Stimulated activated CD4-positive, alpha-beta T cell treated with anti-CD3 and anti-CD28 coated beads, Interleukin-4, amount 100 ng/mL, for 24 hours (primary cell): ENCODE results near the gene CRYBB1.
A peak's percentile ranks its signal among the peaks of the same experiment; 100 is the strongest.

Experiments
- DNase-seq: peaks from one replicate; pipeline ENCODE4 v3.0.0-alpha.2; 2020

The CRYBB1 gene

DNA sequence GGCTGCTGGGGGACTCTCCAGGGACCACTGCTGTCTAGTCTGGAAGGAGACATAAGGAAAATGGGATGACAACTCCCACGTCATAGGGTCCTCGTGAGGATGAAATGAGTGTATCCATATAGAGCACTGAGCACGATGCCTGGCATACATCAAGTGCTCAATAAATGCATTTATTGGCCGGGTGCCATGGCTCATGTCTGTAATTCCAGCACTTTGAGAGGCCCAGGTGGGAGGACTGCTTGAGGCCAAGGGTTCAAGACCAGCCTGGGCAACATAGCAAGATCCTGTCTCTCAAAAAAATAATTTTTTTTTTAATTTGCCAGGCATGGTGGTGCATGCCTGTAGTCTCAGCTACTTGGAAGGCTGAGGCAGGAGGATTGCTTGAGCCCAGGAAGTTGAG lies 15.7 kb downstream of the CRYBB1 start:
- no peak for DNase-seq

DNA sequence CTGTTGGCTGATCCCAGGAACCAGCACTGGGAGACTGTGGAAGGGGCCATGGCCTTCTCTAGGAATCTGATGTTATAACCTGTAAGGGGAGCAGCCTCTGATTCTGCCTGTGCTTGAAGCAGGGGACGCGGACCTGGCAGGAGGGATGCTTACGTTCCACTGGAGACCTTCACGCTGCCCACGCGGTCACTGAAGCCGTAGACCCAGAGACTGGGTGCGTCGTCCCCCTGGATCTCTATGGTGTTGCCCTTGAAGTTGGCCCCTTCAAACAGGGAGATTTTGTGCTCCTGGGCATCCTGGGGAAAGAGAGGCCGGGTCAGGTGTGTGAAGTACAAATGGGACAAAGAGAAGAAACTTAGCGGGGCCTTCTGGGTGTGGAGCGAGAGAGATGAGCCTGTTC lies 16.1 kb downstream of the CRYBB1 start:
- no peak for DNase-seq

DNA sequence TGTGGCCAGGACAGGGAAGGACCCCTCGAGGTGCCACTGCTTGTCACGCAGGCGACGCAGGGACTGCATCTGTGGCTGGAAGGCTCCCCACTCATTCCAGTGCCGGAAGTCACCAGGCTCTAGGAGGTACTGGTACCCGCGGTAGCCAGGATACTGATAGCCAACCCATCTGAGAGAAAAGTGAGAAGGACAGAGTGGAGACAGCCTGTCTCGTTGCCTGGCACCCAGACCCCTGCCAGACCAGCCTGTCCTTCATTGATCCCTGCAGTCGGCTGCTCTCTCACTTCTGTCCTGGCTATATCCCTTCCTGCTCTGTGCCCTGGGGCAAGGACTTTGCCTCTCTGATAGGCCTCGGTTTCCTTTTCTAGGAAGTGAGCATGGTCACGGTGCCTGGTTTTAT lies 18.3 kb downstream of the CRYBB1 start:
- no peak for DNase-seq

DNA sequence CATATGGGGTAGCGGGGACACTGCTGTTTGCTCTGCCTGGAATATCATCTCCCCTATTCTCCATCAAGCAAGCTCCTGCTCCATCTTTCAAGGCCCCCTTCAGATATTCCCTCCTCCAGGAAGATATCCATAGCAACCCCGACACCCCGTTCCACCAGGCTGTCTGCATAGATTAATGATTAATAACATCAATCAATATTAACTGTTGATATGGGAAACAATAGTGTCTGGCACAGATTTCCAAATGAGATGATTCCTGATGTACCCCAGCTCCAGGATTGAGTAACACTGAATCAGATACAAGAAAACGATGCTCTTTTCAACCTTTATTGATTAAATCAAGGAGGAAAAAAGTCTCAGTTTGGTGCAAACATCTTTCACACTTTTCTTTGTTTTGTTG lies 20.3 kb downstream of the CRYBB1 start:
- DNase-seq: no peak

DNA sequence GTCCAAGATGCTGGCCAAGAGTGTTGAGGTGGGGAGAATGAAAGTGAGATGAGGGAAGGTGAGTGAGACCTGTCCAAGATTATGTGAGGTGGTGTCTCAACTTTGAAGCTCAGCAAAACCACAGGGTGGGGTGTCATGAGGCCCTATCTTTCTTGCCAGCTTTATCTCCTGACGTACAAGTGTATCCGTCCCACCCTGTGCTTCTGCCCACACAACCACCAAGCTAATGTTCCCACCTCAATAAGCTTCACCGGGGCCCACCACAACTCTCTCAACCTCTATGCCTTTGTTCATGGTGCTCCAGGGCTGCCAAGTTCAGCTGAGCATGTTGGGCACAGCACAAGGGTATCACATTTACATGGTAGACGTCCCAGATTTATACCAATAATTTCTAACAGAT lies 20.8 kb downstream of the CRYBB1 start:
- DNase-seq: no peak

DNA sequence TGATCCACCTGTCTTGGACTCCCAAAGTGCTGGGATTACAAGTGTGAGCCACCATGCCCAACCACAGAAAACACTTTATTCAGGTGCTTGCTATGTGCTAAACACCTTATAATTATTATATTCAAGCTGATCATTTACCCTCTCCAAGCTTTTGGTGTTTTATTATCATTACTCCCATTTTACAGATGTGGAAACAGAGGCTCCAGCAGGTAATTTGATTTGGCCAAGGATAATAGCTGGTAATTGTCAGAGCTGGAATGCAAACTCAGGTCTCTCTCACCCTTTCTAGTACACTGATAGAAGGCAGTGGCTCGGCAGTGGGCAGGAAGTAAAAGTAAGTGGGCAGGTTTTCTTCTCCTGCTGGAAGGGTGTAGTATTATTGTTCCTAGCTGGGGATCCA lies 24.1 kb downstream of the CRYBB1 start:
- no peak for DNase-seq

DNA sequence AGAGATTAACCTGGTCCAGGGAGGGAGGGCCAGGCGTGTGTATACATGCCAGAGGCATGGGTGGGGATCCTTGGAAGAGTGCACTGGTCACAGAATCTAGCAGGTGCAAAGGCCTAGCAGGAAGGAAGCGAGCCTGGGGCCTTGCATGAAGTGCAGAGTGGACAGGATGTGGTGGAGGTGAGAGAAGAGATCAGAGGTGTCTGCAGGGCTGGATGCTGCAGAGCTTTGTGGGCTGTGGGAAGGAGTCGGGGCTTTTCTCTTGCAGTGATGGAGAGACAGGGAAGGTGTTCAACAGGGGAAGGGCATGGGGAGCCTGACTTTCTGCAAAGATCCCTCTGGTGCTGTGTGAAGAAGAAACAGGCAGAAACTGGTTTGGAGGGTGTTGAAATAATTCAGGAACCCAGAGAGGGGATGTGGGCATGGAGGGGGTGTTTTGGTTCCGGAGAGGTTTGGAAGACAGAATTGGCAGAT lies 25.4 kb downstream of the CRYBB1 start:
- peak; percentile 33 for DNase-seq

DNA sequence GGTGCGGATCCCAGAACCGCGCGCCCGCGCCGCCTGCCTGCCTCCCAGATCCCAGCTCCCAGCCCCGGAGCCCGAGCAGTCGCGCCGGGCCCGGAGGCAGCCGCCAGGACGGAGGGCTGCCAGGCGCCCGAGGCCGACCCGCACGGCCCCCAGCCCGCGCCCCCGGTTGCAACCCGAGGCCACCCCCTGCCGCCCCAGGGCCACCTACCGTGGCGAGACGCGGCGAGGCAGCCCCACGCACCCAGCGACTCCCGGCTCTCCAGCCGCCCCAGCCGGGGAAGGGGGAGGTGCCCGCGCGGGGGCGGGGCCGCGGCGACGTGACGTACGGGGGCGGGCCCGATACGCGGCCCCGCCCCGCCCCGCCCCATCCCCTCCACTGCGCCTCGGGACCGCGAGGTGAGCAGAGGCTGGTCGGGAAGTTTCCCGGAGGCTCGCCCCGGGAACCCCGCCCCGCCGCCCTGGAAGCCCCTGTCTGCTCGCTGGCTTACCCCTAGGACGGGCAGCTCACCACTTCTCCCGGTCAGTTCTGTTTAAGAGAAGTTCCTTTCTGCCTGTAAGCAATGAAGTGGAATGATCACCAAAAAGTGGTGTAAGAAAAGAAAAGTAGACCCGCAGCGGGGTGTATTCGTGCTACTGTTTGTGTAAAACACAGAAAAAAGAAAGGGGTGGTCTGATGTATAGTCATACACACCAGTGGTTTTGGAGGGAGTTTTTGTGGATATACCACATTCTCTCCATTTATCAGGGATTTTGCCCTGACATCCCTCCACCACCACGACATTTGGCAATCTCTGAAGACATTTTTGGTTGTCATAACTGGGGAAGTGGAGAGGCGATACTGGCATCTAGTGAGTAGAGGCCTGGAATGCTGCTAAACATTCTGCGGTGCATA lies 27.7 kb downstream of the CRYBB1 start, which contains the start of gene TPST2:
TSS of gene TPST2 (minus strand) at position 288 of the 892 bp plus-strand sequence. CDS start 48,502 bp downstream, outside the sequence.
- peak; percentile 75 for DNase-seq

DNA sequence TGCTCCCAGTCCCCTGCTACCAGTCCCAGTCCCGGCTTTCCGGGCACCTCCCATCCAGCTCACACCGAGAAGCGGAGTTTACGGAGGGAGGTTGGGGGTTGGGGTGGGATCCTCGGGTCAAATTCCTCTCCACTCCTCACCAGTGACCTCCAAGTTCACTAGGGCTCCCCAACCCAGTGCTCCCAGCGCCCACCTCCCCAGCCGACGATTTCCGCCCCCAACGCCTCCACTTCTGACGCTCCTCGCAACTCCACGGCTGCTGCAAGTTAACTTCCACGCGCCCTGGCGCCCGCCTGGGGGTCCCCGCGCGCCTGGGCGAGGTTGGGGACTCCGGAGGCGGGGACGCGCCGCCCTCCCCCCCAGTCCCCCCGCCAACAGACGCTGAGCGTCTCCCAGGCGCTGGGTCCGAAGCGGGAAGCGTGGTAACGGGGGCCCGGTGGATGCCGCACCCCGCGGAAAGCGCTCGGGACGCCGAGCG lies 28.4 kb downstream of the CRYBB1 start:
- DNase-seq: peak; percentile 37

DNA sequence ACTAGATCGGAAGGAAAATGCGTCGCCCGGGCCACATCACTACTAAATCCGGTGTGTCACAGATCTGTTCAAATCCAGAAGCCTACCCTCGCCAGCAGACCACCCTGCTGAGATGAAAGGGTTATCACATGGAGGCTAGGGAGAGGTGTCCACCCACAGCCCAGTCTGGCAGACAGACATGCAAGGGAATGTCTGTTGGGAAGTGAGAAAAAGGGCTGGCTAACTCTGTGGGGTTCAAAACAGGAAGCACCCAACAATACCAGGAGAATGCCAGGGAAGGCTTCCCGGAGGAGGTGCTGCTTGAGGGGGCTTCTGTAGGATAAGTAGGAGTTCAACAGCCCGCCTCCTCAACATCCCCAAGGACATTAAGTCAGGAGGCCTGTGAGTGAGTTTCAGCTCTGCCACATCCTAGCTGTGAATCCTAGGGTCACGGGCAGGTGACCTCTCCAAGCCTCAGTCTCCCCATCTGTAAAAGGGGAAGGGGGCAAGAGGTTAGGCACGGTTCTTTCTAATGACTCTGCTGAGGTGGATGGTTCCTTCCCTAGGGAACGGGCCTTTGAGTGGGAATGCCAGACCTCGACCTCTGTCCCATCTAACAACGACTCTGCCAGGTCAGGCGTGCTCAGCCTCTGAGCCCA lies 29.0 kb downstream of the CRYBB1 start:
- no peak for DNase-seq

DNA sequence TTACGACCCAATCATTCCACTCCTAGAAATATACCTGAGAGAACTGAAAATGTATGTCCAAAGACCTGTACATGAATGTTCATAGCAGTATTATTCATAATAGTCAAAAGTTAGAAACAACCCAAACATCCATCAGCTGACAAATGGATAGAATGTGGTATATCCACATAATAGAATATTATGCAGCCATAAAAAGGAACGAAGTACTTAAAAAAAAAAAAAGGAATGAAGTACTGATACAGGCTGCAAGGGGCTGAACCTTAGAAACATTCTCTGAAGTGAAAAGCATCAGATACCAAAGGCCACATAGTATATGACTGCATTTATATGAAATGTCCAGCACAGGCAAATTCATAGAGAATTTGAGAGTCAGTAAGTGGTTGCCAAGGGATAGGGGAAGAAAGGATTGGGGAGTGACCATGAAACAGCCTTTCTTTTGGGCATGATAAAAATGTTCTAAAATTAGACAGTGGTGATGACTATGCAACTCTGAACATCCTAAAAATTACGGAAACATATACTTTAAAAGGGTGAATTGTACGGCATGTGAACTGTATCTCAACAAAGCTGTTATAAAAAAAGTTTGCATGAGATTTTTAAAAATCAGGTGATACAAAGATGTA lies 29.7 kb downstream of the CRYBB1 start:
- no peak for DNase-seq

DNA sequence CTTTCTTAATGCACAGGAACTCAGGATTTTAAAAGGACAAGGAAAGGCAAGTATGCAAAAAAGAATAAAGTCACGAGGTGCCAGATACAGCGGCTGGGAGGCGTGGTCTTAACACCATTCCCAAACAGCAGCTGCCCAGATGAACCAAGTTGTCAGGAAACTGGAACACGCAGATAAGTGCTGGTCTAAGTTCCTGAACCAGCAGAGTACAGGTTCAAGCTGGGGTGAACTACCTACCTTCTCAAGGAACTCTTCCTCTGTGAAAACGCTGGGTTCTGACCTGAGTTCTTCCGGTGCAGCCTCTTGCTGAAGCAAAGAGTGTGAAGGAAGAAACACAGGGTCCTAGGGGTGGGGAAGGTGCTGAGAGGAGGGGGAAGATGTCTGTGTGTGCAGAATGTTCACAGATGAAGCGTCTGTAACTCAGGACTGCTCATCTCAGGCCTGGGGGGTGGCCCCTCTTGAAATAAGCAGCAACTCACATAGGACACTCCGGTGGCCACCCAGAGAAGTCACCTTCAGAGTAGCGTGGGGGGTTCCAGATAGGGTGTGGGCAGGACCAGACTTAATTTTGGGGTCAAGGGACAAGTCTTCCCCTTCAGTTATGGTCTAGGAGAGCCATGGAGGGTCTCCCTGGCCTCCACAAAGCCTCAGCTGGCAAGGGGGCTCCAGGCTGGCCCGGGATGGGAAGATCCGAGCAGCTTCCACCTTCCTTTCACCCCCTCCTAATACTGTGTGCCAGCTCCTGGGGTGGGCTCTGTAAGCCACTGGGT lies 31.1 kb downstream of the CRYBB1 start:
- no peak for DNase-seq

DNA sequence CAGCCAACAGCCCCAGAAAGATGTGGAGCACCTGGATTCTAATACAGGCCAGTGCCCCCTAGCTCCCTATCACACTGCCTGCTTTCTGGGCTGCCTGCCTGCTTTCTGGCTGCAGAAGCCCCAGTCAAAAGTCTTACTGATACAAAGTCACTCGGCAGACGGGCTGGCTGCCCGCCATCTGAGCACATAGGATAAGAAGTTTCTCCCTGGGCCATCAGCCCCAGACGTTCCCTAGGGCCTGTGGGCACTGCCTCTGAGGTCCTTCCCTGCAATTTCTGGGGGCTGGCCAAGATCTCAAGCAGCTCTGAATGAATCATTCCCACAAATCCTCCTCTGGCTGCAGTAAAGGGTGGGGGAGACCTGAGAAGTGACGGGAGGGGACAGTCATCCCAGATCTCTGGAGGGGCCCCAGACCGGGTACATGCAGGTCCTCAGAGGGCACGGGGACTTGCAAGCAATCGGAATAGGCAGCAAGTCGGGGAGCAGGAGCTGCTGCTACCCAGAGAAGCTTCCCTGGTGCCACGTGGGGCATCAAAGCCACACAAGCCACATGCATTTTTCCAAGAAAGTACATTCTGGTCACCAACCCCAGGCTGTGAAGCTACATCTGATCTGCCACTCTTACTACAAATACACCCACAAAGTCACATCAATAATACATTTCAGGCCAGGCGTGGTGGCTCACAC lies 32.6 kb downstream of the CRYBB1 start:
- DNase-seq: no peak

DNA sequence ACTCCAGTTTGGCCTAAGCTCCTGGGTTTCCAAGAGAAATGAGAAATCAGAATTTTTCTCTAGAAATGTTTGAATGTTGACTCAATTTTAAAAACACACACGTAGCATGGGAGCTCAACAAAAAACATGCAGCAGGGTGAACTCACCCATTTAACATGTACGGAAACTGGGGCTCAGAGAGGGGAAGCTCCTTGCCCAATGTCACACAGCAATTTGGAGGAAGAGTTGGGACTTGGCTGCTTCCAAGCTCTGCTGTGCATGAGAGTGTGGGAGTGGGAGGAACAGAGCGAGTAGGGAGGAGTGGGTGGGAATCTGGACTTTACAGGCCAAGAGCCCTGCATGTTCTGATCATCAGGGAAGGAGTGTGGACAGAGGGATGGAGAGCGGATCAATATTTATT lies 33.8 kb downstream of the CRYBB1 start:
- no peak for DNase-seq

DNA sequence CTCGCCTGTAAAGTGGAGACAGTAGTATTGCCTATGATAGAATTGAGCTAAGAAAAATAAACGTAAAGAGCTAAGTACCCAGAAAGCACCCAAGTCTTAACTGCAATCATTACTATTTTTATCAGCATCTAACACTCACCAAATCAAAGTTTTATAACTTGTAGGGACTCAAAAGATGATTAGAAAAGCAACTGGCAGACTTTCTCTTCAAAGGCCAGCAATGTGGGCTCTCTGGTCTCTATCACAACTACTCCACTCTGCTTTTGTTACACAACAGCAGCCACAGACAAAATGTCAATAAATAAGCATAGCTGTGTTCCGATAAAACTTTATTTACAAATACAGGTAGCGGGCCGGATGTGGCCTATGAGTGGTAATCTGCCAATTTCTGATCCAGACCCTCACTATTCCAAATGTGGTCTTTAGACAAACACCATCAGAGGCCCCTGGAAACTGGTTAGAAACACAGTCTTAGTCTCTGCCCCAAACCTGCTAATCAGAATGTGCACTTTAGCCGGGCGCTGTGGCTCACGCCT lies 36.1 kb downstream of the CRYBB1 start:
- no peak for DNase-seq

DNA sequence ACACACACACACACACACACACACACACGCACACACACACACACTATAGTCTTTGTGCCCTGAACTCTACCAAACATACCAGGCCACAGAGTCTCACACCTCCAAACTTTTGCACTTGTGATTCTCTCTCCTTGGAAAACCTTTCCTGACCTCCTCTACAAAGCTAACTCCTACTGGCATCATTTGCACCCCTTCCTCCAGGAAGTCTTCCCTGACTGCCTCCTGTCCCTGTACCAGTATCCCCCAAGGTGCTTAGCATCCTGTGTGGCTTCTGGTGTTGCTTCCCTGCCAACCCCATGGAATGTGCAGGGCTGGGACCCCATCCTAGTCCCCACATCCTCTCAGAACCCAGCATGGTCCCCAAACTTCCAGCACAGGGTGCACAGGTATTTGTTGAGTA lies 36.8 kb downstream of the CRYBB1 start:
- no peak for DNase-seq

DNA sequence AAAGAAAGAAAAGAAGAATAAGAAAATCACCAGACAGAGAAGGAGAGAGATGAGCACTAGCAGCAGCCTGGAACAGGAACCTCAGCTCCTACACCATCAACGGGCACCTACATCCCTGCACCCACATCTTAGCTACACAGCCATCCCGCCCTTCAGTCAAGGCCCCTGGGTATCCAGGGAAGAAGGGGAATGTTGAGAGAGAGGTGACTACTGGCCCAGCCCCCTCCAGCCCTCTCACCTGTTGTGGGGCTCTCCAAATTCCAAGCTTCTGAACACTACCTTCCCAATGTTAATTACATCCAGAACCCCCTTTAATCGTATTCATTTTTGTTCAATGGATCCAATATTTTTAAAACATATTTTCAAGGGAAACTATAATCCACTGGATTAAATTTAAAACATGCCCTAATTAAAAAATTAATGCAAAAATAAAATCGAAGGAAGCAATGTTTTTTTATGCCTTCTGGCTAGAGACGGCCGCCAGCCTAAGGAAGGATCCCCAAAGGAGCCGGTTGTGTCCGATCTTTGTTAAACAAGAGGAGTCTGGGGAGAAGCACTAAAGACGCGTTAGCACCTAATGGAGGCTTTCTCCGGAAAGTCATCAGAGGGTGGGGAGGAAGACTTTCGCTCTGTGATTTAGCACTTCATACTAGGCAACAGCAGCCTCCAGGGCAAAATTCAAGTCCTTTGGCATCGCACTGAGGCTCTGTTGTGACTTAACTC lies 37.4 kb downstream of the CRYBB1 start:
- no peak for DNase-seq

DNA sequence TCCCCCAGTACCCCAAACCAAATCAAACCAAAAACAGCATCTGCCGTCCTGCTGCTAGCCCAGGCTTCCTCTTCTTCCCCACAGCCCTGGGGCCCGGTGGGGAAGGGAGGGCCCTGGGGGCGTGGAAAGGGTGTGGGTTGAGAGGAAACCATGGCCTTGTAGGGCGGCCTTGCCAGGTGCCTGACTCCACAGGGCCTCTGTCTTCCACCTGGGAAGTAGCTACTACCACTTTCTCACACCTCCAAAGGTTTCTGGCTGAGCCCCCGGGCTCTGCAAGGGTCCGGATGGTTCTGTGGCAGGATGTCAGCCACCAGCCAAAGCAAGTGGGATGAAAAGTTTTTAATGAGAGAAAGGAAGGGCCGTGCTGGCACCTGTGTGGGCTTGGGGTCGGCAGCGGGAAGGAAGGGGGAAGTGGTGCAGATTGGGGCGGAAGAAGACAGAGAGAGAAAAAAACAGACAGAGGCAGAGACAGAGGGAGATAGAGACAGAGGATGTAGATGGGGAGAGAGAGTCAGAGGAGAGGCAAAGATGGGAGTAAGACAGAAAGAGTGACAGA lies 38.4 kb downstream of the CRYBB1 start:
- peak; percentile 26 for DNase-seq

DNA sequence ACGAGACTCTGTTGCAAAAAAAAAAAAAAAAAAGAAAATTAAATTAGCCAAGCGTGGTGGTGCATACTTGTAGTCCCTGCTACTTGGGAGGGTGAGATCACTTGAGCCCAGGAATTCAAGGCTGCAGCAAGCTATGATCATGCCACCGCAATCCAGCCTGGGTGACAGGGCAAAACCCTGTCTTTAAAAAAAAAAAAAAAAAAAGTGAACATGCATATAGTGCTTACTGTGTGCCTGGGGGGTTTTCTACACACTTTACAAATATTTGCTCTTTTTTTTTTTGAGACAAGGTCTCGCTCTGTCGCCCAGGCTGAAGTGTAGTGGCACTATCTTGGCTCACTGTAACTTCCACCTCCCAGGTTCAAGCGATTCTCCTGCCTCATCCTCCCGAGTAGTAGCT lies 40.7 kb downstream of the CRYBB1 start:
- DNase-seq: no peak

DNA sequence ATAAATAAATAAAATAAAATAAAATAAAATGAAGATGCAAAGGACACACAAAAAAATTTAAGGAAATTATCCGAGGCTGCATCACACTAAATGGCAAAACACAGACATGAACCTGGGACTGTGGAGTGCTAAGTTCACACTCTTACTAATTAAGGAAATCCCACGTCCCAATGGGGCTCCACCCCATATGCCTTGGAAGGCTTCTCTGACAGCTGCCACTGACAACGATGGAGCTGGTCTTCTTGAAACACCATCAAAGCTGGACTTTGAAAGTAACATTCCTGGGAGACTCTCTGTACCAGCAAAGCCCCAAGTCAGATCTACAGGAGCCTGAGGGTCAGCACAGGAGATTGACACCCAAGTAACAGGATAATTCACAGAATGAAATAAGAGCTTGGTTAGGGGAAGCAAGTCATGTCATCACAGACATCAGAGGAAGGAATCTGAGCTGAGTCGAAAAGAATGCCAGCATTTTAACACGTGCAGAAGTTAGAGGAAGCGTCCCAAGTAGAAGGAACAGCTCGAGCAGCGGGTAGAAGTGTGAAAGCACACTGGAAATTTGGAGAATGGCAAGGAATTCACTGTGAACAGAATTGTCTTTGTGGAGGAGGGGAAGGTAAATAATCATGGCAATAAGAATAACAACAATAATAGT lies 41.7 kb downstream of the CRYBB1 start:
- no peak for DNase-seq
